ENCODE results near the gene DNPEP.

The DNPEP gene

GRCh38 chr2:219362524-219363164 lies 25.1 kb downstream of the DNPEP start:
- TF ChIP-seq CTCF (IDR thresholded peaks at IDR 0.05; ENCODE audit: insufficient read depth, low read depth, low read length, missing control alignments): no peak
- no peak overlapping the region for H3K4me3 ChIP-seq (ENCODE audit: low read length)
- peak; percentile 72 for DNase-seq (ENCODE audit: low read depth)

GRCh38 chr2:219362072-219362471 lies 25.6 kb downstream of the DNPEP start:
- H3K4me3 ChIP-seq (ENCODE audit: low read length): no peak overlapping the region
- no peak for DNase-seq (ENCODE audit: low read depth)
- TF ChIP-seq CTCF (IDR thresholded peaks at IDR 0.05; ENCODE audit: insufficient read depth, low read depth, low read length, missing control alignments): no peak

GRCh38 chr2:219358170-219359075 lies 29.3 kb downstream of the DNPEP start:
- no peak overlapping the region for H3K4me3 ChIP-seq (ENCODE audit: low read length)
- DNase-seq (ENCODE audit: low read depth): no peak
- TF ChIP-seq CTCF (IDR thresholded peaks at IDR 0.05; ENCODE audit: insufficient read depth, low read depth, low read length, missing control alignments): no peak

- TF ChIP-seq CTCF (IDR thresholded peaks at IDR 0.05; ENCODE audit: insufficient read depth, low read depth, low read length, missing control alignments): no peak
- DNase-seq (ENCODE audit: low read depth): no peak
- no peak overlapping the region for H3K4me3 ChIP-seq (ENCODE audit: low read length)
Measured at GRCh38 chr2:219356834-219357233, 30.9 kb downstream of the DNPEP start.

- no peak overlapping the region for H3K4me3 ChIP-seq (ENCODE audit: low read length)
- no peak for TF ChIP-seq CTCF (IDR thresholded peaks at IDR 0.05; ENCODE audit: insufficient read depth, low read depth, low read length, missing control alignments)
- no peak for DNase-seq (ENCODE audit: low read depth)
Measured at GRCh38 chr2:219354582-219354981, 33.1 kb downstream of the DNPEP start.

- TF ChIP-seq CTCF (IDR thresholded peaks at IDR 0.05; ENCODE audit: insufficient read depth, low read depth, low read length, missing control alignments): no peak
- DNase-seq (ENCODE audit: low read depth): no peak
Measured at GRCh38 chr2:219353129-219353528, 34.6 kb downstream of the DNPEP start.

More at GRCh38 chr2:219353129-219353528, 34.6 kb downstream of the DNPEP start:
- H3K4me3 ChIP-seq (ENCODE audit: low read length): no peak overlapping the region

All from epithelial cell of esophagus (primary cell).